ENCODE data around the gene PRKAG2.

The PRKAG2 gene

GRCh38 chr7:151684408-151685175, 192.3 kb downstream of the PRKAG2 start:
- no peak for DNase-seq

- DNase-seq: no peak
Observed at GRCh38 chr7:151683615-151684407, 193.1 kb downstream of the PRKAG2 start.

DNA sequence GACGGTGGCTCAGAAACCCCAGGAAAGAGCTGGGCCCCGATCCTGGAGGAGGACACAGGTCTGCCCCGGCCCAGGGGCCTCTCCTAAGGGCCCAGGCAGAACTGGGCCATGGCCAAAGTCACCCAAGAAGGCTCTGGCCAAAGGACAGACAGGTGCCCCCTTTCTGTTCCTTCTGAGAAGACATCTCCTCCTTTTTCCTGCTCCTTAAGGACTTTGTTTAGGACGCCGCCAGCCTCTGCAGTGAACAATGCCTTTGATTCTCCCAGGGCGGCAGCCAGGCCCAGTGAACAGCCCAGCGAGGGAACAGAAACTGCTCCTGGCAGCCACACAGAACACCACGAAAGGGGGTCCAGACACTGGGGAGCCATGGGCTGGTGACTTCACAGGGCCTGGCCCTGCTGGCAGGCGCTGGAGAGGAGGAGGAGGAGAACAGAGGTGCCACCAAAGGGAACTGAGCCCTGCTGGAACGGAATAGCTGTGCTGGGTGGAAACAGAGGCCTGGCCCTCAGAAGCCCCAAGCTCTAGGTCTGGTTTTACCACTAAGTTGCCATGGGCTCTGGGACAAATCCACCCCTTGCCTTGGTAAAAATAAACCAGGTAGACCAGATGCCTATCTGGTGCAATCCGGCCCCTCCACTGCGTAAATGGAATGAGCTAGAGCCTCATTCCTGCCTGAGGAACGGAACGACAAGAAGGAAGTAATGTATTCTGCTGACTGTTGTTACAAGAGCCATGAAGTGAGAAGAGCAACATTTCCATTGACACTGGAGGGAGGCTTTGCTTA, 193.9 kb downstream of the PRKAG2 start:
- no peak for DNase-seq

DNA sequence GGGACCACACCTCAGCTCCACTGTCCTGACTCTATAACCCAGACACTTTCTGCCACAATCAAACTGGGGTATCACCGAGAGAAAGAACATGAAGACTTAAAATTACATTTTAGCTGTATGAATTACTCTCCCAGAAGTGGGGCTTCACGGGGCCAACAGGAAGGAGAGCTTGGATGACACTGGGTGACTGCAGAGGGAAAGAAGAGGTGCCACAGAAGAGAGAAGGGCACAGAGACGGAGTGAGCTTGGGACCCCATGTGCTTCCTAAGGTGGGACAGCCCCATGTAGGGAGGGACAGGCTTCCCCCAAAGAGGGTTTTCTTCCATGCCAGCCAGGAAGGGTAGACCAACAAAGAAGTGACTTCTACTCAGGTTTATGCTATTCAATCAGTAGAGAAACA, 195.2 kb downstream of the PRKAG2 start:
- no peak for DNase-seq

GRCh38 chr7:151680810-151681209, 196.1 kb downstream of the PRKAG2 start:
- DNase-seq: no peak

DNA sequence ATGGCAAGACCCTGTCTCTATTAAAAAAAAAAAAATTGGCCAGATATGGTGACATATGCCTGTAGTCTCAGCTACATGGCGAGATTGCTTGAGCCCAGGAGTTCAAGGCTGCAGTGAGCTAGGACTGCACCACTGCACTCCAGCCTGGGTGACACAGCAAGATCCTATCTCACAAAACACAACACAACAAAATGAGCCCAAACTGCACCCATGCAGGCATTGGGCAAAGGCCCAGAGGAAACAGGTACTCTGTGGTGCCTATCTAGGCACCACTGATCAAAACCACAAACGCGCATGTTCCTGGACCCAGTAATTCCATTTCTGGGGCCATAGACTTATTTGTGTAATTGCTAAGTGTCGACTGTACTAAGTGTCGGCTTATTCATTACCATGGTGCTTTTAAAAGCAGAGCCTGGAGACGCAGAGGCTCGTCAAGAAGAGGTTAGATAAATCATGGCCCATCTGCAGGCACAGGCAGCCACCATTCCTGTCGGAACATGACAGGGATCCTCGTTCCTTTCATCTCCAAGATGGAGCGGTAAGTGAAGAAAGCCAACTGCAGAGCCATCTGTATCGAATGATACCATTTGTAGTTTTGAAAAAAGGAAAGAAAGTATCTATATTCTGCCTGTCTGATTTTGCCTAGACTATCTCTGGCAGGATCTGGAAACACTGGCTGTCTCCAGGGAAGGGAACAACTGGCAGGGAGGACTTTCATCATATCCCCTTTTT, 196.9 kb downstream of the PRKAG2 start:
- DNase-seq: no peak

DNA sequence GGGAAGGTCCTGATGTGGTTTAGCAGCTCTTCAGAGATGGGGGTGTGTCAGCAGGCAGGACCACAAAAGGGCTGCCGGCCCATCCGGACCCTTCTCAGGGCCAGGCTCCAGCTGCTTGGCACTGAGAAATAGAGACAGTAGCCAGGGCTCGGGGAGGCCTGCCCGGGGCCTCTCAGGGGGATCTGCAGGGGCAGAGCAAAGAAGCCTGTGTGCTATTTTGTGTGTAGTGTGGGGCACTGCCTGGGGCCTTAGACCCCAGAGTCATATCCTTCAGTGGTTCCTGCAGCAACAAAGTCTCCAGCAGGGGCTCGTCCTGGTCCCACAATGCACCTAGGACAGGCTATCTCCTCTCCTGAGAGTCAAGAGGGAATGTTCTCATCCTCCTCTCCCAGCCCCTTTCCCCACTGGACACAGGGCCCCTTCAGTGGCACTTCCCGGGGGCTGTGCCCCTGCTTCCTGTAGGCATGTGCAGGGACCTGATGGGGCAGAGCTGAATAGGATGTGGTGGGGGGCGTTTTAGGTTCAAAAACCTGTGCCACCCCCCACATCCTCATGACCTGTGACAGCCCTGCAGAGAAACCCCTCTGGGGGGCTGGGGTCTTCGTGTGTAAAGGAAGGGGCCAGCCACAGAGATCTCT, 197.7 kb downstream of the PRKAG2 start:
- DNase-seq: no peak

- no peak for DNase-seq
Observed at GRCh38 chr7:151678227-151678604, 198.7 kb downstream of the PRKAG2 start.

GRCh38 chr7:151677581-151678226, 199.2 kb downstream of the PRKAG2 start:
- DNase-seq: no peak

DNA sequence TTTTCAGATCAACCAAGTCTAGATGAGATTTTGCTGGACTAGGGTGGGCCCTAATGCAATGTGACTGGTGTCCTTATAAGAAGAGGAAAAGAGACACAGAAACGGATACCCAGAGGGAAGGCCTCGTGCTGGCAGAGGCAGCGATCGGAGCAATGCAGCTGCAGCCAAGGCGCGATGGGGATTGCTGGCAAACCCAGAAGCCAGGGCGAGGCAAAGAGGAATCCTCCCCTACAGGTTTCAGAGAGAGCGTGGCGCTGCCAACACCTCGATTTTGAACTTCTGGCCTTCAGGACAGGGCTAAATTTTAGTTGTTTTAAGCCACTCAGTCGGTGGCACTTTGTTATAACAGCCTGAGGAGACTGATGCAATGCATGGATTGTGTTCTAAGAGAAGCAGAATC, 200.2 kb downstream of the PRKAG2 start:
- DNase-seq: no peak

DNA sequence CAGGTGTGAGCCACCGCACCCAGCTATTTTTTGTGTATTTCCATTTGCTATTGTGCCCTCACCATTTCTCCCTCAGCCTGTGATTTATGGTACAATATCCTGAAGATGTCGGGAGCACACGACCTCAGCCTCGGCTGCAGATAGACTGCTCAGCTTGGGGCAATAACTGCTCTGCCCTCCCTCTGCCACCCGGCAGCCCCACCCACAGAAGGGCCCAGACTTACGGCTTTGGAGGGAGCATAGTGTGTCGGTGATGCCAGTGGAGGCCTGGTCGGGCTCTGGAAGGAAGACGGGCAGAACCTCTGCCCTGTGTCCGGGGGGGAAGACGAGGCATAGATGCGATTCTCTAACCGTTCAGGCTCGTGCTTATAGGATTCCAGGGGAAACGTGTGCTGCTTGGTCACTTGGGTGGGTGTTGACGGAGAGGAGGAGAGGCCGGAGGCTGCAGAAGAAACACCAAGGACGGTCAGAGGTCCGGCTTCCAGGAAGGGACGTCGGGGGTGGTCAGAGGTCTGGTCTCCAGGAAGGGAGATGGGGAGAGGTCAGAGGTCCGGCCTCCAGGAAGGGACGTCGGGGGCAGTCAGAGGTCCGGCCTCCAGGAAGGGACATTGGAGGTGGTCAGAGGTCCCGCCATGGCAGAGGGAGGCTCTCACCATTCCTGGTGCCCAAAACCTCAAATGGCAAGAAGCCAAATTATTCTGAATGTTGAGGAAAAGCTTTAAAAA, 201.6 kb downstream of the PRKAG2 start:
- DNase-seq: no peak

DNA sequence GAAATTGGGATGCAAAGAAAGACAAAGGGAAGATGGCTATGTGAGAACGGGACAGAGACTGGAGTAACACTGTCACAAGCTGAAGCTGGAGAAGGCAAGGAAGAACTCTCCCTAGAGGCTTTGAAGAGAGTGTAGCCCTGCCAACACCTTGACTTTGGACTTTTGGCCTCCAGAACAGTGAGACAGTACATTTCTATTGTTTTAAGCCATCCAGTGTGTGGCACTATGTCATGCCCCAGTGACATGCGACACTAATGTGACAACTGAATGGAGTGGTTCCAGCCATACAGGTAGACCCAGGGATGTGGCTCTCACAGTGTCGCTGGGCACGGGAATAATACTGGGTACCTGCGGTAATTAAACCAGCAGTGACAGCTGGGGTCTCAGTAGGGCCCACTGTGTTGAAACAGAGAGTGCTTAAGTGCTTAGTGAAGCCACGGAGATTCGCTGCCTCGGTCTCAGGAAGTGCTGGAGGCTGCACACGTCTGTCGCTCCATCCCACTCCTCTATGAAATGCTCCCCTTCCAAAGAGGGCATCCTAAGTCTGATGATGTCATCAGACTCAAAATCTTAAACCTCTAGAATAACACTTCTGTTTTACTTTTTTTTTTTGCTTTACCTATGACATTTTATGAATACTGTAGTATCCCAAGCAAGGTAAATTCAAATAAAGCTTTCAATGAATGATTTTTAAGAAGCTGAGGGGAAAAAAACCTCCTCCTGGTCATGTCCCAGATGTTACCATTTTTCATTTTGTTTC, 202.6 kb downstream of the PRKAG2 start:
- no peak for DNase-seq

- no peak for DNase-seq
Observed at GRCh38 chr7:151673216-151673615, 203.7 kb downstream of the PRKAG2 start.

- DNase-seq: no peak
Observed at GRCh38 chr7:151672716-151673115, 204.2 kb downstream of the PRKAG2 start.

GRCh38 chr7:151671514-151671913, 205.4 kb downstream of the PRKAG2 start:
- no peak for DNase-seq

GRCh38 chr7:151669762-151670161, 207.2 kb downstream of the PRKAG2 start:
- DNase-seq: no peak

DNA sequence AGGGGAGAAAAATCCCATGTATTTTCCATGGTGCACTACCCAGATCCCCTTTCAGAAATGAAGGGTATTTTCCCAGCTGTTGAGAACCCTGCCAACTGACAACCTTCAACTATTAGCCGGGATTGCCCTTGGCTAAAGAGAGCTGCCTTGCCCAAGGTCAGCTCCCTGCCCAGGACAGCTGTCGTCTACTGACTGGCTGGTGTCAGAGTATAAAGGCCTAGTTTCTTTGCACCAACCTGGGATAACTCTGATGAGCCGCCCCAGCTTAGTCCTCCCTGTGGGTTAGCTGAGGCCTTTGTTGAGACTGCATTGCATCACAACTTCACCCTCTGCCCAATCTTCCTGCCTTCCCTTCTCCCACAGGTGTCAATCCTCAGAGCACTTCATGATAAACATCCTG, 210.0 kb downstream of the PRKAG2 start:
- DNase-seq: no peak

- DNase-seq: peak; percentile 70
Observed at GRCh38 chr7:151665368-151665767, 211.5 kb downstream of the PRKAG2 start.

GRCh38 chr7:151664268-151664667, 212.6 kb downstream of the PRKAG2 start:
- DNase-seq: no peak

DNA sequence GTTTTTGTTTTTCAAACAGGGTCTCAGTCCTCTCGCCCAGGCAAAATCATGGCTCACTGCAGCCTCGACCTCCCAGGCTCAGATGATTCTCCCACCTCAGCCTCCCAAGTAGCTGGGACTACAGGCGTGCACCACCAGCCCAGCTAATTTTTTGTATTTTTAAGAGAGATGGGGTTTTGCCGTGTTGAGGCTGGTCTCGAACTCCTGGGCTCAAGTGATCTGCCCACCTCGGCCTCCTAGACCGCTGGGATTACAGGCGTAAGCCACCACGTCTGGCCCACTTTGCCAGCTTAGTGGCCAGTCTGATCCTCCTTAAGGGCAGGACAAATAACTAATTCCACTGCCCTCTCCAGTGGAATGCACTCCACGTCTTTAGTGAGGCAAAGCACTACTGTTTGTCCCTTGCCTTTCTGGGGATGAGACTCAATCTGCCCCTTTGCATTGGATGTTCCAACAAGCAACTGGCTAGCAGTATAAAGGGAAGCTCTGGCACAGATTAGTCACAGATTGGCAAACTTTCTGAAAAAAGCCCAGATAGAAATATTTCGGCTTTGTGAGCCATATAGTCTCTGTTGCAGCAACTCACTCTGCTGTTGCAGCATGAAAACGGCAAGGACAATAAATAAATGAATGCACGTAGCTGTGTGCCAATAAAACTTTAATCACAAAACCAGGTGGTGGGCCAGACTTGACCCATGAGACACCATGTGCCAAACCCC, 213.4 kb downstream of the PRKAG2 start:
- DNase-seq: no peak
